RWPE2 (cell line): ENCODE results near the gene KRT12.

Experiments used
- ATAC-seq: fragments of 200-7000 bp; cut with Tn5 transposase; 3 replicates; pipeline ENCODE4 v1.9.1; 2021; ENCODE audit warnings: low read depth
- DNase-seq: peaks from one replicate; pipeline ENCODE4 v3.0.0-alpha.2; 2020; ENCODE audit warnings: low spot score
- H3K27ac ChIP-seq: fragments of 450-650 bp; 2 replicates; pipeline ENCODE4 v1.5.1; 2017; ENCODE audit warnings: mild to moderate bottlenecking; ENCODE audit not compliant: poor library complexity, severe bottlenecking
- H3K27me3 ChIP-seq: fragments of 250-450 bp; sonication (Bioruptor Pico); 2 replicates; pipeline ENCODE4 v1.5.1; 2021; ENCODE audit warnings: mild to moderate bottlenecking, moderate library complexity; ENCODE audit not compliant: insufficient read depth, poor library complexity, severe bottlenecking
- H3K36me3 ChIP-seq: fragments of 250-450 bp; sonication (Bioruptor Pico); 2 replicates; pipeline ENCODE4 v1.5.1; 2020; ENCODE audit warnings: low read depth, mild to moderate bottlenecking, moderate library complexity
- H3K4me1 ChIP-seq: fragments of 250-450 bp; sonication (Bioruptor Pico); 2 replicates; pipeline ENCODE4 v1.5.1; 2021; ENCODE audit warnings: mild to moderate bottlenecking, moderate library complexity; ENCODE audit not compliant: insufficient read depth, poor library complexity, severe bottlenecking
- H3K4me3 ChIP-seq: fragments of 250-450 bp; sonication (Bioruptor Pico); 2 replicates; pipeline ENCODE4 v1.5.1; 2021; ENCODE audit warnings: mild to moderate bottlenecking, moderate library complexity; ENCODE audit not compliant: severe bottlenecking
- H3K9me3 ChIP-seq: fragments of 250-450 bp; sonication (Bioruptor Pico); 2 replicates; pipeline ENCODE4 v1.5.1; 2021; ENCODE audit warnings: mild to moderate bottlenecking, moderate library complexity; ENCODE audit not compliant: severe bottlenecking
- TF ChIP-seq, protein P1 (sequence below): fragments of 450-650 bp; IDR thresholded peaks from one replicate; pipeline ENCODE4 v1.5.1; 2017; ENCODE audit warnings: mild to moderate bottlenecking, moderate library complexity; ENCODE audit not compliant: poor library complexity, severe bottlenecking

KRT12 gene

DNA sequence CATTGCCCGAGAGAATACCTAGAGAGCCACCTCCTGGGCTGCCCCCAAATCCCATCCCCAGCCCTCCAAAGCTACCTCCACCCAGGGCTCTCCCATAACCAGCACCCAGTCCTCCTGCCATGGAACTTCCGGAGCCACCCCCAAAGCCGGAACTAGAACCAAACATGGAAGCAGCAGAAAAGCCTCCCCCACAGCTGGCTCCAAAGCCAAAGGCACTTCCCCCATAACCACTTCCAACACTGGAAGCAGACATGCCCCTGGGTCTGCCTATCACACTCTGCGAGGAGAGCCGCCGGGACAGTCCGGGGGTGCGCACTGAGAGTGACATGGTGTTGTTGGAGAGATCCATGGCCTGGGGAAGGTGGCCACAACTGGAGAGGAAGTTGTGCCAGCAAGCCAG lies at the start of gene KRT12:
Gene KRT12, minus strand, starts transcription at position 386 of the 400 bp plus-strand sequence. Its CDS starts 37 bp downstream, at position 349.
- H3K27ac ChIP-seq, result no peak within 1 kb of the TSS
- H3K36me3 ChIP-seq, result no peaks in the 10 kb centered on the region
- DNase-seq, result no peak
- no peaks in the 10 kb centered on the region for H3K9me3 ChIP-seq
- no peaks in the 10 kb centered on the region for H3K27me3 ChIP-seq
- TF ChIP-seq, protein P1, sequence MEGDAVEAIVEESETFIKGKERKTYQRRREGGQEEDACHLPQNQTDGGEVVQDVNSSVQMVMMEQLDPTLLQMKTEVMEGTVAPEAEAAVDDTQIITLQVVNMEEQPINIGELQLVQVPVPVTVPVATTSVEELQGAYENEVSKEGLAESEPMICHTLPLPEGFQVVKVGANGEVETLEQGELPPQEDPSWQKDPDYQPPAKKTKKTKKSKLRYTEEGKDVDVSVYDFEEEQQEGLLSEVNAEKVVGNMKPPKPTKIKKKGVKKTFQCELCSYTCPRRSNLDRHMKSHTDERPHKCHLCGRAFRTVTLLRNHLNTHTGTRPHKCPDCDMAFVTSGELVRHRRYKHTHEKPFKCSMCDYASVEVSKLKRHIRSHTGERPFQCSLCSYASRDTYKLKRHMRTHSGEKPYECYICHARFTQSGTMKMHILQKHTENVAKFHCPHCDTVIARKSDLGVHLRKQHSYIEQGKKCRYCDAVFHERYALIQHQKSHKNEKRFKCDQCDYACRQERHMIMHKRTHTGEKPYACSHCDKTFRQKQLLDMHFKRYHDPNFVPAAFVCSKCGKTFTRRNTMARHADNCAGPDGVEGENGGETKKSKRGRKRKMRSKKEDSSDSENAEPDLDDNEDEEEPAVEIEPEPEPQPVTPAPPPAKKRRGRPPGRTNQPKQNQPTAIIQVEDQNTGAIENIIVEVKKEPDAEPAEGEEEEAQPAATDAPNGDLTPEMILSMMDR, result no peak
- no peak for ATAC-seq
- H3K4me1 ChIP-seq, result no peaks in the 10 kb centered on the region
- no peak within 1 kb of the TSS for H3K4me3 ChIP-seq

DNA sequence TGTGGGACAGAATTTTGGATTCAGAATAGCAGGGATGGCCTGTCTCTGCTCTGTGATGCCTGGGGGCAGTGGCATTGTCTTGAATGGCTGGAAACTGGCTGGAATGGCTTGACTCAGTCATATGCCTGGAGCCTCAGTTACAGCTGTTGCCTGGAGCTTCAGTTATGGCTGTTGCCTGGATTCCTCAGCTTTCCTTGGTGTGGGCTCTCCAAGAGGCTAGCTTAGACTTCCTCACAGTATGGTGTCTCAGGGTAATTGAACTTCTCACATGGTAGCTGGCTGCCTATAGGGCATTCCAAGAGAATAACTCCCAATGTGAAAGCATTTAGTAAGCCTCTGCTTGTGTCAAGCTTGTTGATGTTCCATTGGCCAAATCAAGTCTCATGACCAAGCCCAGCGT lies 49.3 kb upstream of the KRT12 start:
- Histone ChIP-seq H3K27ac (peak overlapping the region; percentile 96), H3K27me3 (no peaks in the 10 kb centered on the region)
- ATAC-seq, result no peak

DNA sequence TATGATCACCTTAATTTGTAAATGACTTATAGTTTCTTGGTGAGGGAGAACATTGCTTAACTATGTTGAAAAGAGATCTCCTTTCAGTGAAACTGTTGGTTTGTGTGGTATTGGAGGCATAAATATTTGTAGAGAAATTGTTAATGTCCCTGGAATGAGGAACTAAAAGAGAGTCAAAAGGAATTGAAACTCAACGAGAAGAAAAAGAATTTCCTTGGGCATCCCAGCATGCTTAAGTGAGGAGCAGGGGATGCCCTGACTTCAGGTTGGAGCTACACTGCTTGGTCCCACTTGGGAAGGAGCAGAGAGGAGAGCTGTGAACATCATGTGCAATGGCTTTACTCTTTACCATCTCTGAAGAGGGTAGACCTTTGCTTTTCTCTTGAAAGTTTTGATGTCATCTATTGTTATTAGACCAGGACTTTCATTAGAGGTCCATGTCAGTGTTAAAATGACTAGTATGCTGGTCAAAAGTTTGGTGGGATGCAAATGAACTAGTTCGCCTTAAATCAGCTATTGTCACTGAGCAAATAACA lies 48.8 kb upstream of the KRT12 start:
- Histone ChIP-seq H3K27me3 (no peaks in the 10 kb centered on the region), H3K4me3 (no peak overlapping the region), H3K27ac (peak overlapping the region; percentile 96), H3K36me3 (no peaks in the 10 kb centered on the region), H3K4me1 (peaks cover 38% of the 10 kb centered on the region), H3K9me3 (no peaks in the 10 kb centered on the region)
- DNase-seq (no peak), ATAC-seq (peak; percentile 40)
- TF ChIP-seq, protein P1, result no peak

More for the DNA sequence above, 49.3 kb upstream of the KRT12 start:
- H3K4me1 ChIP-seq, result peaks cover 33% of the 10 kb centered on the region
- DNase-seq, result no peak
- TF ChIP-seq, protein P1, result no peak
- no peaks in the 10 kb centered on the region for H3K9me3 ChIP-seq
- no peak overlapping the region for H3K4me3 ChIP-seq
- no peaks in the 10 kb centered on the region for H3K36me3 ChIP-seq

- ATAC-seq (peak; percentile 84), DNase-seq (no peak)
- Histone ChIP-seq H3K4me1 (peaks cover 43% of the 10 kb centered on the region), H3K9me3 (no peaks in the 10 kb centered on the region), H3K36me3 (no peaks in the 10 kb centered on the region), H3K27me3 (no peaks in the 10 kb centered on the region), H3K4me3 (no peak overlapping the region), H3K27ac (peak overlapping the region; percentile 96)
- TF ChIP-seq, protein P1, result no peak
These were observed 48.2 kb upstream of the KRT12 start for GRCh38 chr17:40915199-40915661.
